Measurements from ENCODE around the gene BCHE.

DNA sequence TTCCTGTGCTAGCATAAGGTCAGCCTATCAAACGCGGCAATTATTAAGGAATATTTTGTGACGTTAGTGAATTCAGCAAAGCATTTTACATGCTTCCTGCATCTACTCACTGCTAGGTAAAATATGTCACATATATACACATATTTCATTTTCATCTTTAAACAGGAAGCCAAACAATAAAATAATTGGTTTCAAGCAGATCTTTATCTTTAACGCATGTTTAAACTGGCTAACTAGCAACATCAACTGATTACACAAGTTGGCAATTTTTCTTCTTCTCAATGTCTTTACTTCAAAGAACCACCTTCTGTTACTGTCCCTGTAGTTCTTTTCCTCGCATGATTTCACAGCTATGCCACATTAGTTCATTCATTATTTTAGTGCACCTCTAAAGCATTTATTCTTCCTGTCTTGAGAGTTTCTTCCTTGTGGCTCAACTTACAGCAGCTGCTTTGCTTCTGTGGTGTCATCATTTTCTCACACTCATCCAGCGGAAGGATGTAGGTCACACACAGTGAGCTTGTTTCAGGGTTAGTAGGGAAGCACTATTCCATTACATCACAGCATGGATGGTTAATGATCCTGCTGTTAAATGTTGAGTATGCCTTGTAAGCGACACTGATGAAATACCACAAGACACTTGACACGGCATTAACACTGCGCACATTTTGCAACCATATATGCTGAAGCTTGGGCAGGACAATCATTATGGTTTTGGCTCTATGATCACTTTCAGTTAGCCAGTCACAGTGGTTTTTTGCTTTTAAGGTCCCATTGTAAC is 2.3 kb upstream of the BCHE start:
- TF ChIP-seq POLR2A (IDR thresholded peaks at IDR 0.05; ENCODE audit: low read depth, low read length) (no peak), POLR2AphosphoS5 (IDR thresholded peaks at IDR 0.05; ENCODE audit: low read depth, low read length) (no peak), TAF1 (IDR thresholded peaks at IDR 0.05; ENCODE audit: borderline replicate concordance, low read depth, low read length) (no peak)
